ENCODE results near the gene CACFD1. TPM values are rescaled to one million over a fixed set of nuclear protein-coding genes. Genes with fewer than 3 reads are reported as not detected.

Gene CACFD1
- total RNA-seq (10 to 100 TPM; 26.2 to 48.4 TPM), polyA plus RNA-seq (ENCODE audit: insufficient read length in 6 of 6) (10 to 100 TPM; 17.7 to 31.2 (median 25.4) TPM)
- long read RNA-seq, donor 1, transcript CACFD1-202 (5 exons, 2,794 nt), result major isoform, 5 of 7 reads
- long read RNA-seq, donor 1, partial matches to known transcripts, result 0 of 7 reads
- long read RNA-seq, donor 1, other reads (novel, unspliced or antisense), result 0 of 7 reads
- long read RNA-seq, donor 2, partial matches to known transcripts, result 0 of 5 reads
- long read RNA-seq, donor 2, other reads (novel, unspliced or antisense), result 0 of 5 reads
- long read RNA-seq, donor 3, partial matches to known transcripts, result 13 of 18 reads
- long read RNA-seq, donor 3, other reads (novel, unspliced or antisense), result 0 of 18 reads
- long read RNA-seq, donor 4, transcript CACFD1-202 (5 exons, 2,794 nt), result major isoform, 10 of 22 reads
- long read RNA-seq, donor 4, partial matches to known transcripts, result 1 of 22 reads
- long read RNA-seq, donor 4, other reads (novel, unspliced or antisense), result 10 of 22 reads
- long read RNA-seq, donor 5, transcript CACFD1-202 (5 exons, 2,794 nt), result major isoform, 5 of 6 reads
- long read RNA-seq, donor 5, partial matches to known transcripts, result 0 of 6 reads
- long read RNA-seq, donor 5, other reads (novel, unspliced or antisense), result 0 of 6 reads
- long read RNA-seq, donor 6, transcript CACFD1-202 (5 exons, 2,794 nt), result major isoform, 7 of 12 reads
- long read RNA-seq, donor 6, transcript CACFD1-201 (4 exons, 2,688 nt), result minor isoform, 5 of 12 reads
- long read RNA-seq, donor 6, partial matches to known transcripts, result 0 of 12 reads
- long read RNA-seq, donor 6, other reads (novel, unspliced or antisense), result 0 of 12 reads
- long read RNA-seq, donor 7, partial matches to known transcripts, result 0 of 1 reads
- long read RNA-seq, donor 7, other reads (novel, unspliced or antisense), result 0 of 1 reads
- long read RNA-seq, donor 8, transcript CACFD1-202 (5 exons, 2,794 nt), result major isoform, 6 of 6 reads
- long read RNA-seq, donor 8, partial matches to known transcripts, result 0 of 6 reads
- long read RNA-seq, donor 8, other reads (novel, unspliced or antisense), result 0 of 6 reads
- long read RNA-seq, donor 9, result 0 reads
- long read RNA-seq, donor 10, partial matches to known transcripts, result 0 of 5 reads
- long read RNA-seq, donor 10, other reads (novel, unspliced or antisense), result 2 of 5 reads
- long read RNA-seq, donor 11, transcript CACFD1-202 (5 exons, 2,794 nt), result major isoform, 8 of 48 reads
- long read RNA-seq, donor 11, partial matches to known transcripts, result 25 of 48 reads
- long read RNA-seq, donor 11, other reads (novel, unspliced or antisense), result 12 of 48 reads
- long read RNA-seq, donor 12, partial matches to known transcripts, result 0 of 5 reads
- long read RNA-seq, donor 12, other reads (novel, unspliced or antisense), result 0 of 5 reads

GRCh38 chr9:133459476-133460404 lies at the start of gene CACFD1:
TSS of gene CACFD1 (plus strand) at chr9:133459978. CDS start at chr9:133460067, 89 bp downstream.
- no peaks in the 10 kb centered on the region for H3K27me3 ChIP-seq
- TF ChIP-seq CTCF (IDR thresholded peaks at IDR 0.05), result no peak
- H3K27ac ChIP-seq, result peak within 1 kb of the TSS; percentile 86
- H3K36me3 ChIP-seq, result no peaks in the 10 kb centered on the region
- no peaks in the 10 kb centered on the region for H3K9me3 ChIP-seq
- H3K4me3 ChIP-seq, result peak within 1 kb of the TSS; percentile 71 to 89
- intact Hi-C loops (cut with DNase I), result no loop called here
- peak; percentile 90 for ATAC-seq
- peak; percentile 94 to 99 (median 96) for DNase-seq
- peaks cover 11 to 24% of the 10 kb centered on the region in 2 donors for H3K4me1 ChIP-seq

- H3K4me3 ChIP-seq, result no peak overlapping the region
- H3K9me3 ChIP-seq, result no peaks in the 10 kb centered on the region
- H3K4me1 ChIP-seq, result peaks cover 7 to 31% of the 10 kb centered on the region in 2 donors
- no peak for TF ChIP-seq CTCF (IDR thresholded peaks at IDR 0.05)
- no peak for DNase-seq
- H3K36me3 ChIP-seq, result peaks cover 0 to 54% of the 10 kb centered on the region in 2 donors
- ATAC-seq, result no peak
- H3K27ac ChIP-seq, result no peak overlapping the region
- intact Hi-C loops (cut with DNase I), result no loop called here
- H3K27me3 ChIP-seq, result no peaks in the 10 kb centered on the region
Measured at GRCh38 chr9:133415170-133415569, 44.6 kb upstream of the CACFD1 start.

- intact Hi-C loops (cut with DNase I), result no loop called here
- DNase-seq (peak; percentile 80 to 93 (median 86)), ATAC-seq (peak; percentile 96)
- peak within 1 kb of the TSS; percentile 76 to 85 for H3K4me3 ChIP-seq
- peak within 1 kb of the TSS; percentile 77 to 80 for H3K27ac ChIP-seq
- no peaks in the 10 kb centered on the region for H3K9me3 ChIP-seq
- TF ChIP-seq CTCF (IDR thresholded peaks at IDR 0.05), result no peak
- H3K27me3 ChIP-seq, result no peaks in the 10 kb centered on the region
- H3K36me3 ChIP-seq, result peaks cover 0 to 27% of the 10 kb centered on the region in 2 donors
- H3K4me1 ChIP-seq, result peaks cover 7 to 31% of the 10 kb centered on the region in 2 donors
Measured at GRCh38 chr9:133417541-133418461, 42.0 kb upstream of the CACFD1 start, which contains the start of gene REXO4. TSS of gene REXO4 (minus strand) at chr9:133418010. CDS start at chr9:133417844, 166 bp downstream.
